B cell (primary cell): ENCODE measurements around the gene GSTM3. TPM values are rescaled to one million over a fixed set of nuclear protein-coding genes. Genes with fewer than 3 reads are reported as not detected.

ENCODE experiments used
- ATAC-seq: fragments of 200-7000 bp; cut with Tn5 transposase; one replicate; pipeline ENCODE4 v1.10.0; 2021; ENCODE audit warnings: low read depth, mild to moderate bottlenecking, moderate number of reproducible peaks, moderate library complexity
- CTCF ChIA-PET: fragments of 350-600 bp; sonication (Branson Sonifier 250); formaldehyde crosslinking; loops from one replicate; lab custom pipeline; 2021; ENCODE audit warnings: antibody characterized with exemption, inconsistent platforms; lab: Charles Lee
- POLR2A ChIA-PET: fragments of 350-600 bp; sonication (Branson Sonifier 250); formaldehyde crosslinking; loops from one replicate; lab custom pipeline; 2021; ENCODE audit warnings: antibody characterized with exemption; lab: Charles Lee
- DNase-seq: peaks from one replicate; pipeline ENCODE4 v3.0.0; 2013
- H2AFZ ChIP-seq: 2 replicates; pipeline ENCODE4 v1.6.1; 2012; ENCODE audit warnings: mild to moderate bottlenecking, low read depth, low read length; ENCODE audit not compliant: insufficient read depth, poor library complexity, severe bottlenecking
- H3K27ac ChIP-seq, 2 donors: 1 replicate in 1 of 2; 2 replicates in 1 of 2; pipeline ENCODE4 v1.5.1; 2012 to 2013; ENCODE audit warnings: low read length in 2 of 2, mild to moderate bottlenecking in 2 of 2, moderate library complexity in 1 of 2
- H3K27me3 ChIP-seq, 4 experiments: fragments of 200-600 bp in 1 of 4; sonication (generic) in 1 of 4; replicated peaks in 1 of 4; 1 replicate in 2 of 4; 2 replicates in 2 of 4; pipeline versions ENCODE4 v1.6.1 to v1.7.0; 2013 to 2016; ENCODE audit warnings: low read length in 3 of 4, mild to moderate bottlenecking in 2 of 4, mixed read lengths in 1 of 4, moderate library complexity in 1 of 4; ENCODE audit not compliant: insufficient read depth in 4 of 4, control insufficient read depth in 3 of 4; ENCODE audit errors: control extremely low read depth in 1 of 4
- H3K36me3 ChIP-seq, 2 experiments: replicated peaks in 1 of 2; 1 replicate in 1 of 2; 2 replicates in 1 of 2; pipeline versions ENCODE4 v1.6.1 to v1.7.1; 2013; ENCODE audit warnings: low read length in 1 of 2; ENCODE audit not compliant: insufficient read depth in 2 of 2, control insufficient read depth in 1 of 2; ENCODE audit errors: control extremely low read depth in 1 of 2, extremely low read depth in 1 of 2
- H3K4me1 ChIP-seq, 2 donors: fragments of 200-600 bp in 1 of 2; sonication (generic) in 1 of 2; 1 replicate in 1 of 2; 2 replicates in 1 of 2; pipeline versions ENCODE4 v1.5.1 to v1.6.1; 2013 to 2017; ENCODE audit warnings: low read length in 2 of 2; ENCODE audit not compliant: control insufficient read depth in 2 of 2, insufficient read depth in 2 of 2
- H3K4me2 ChIP-seq: replicated peaks from 2 replicates; pipeline ENCODE3; 2012; ENCODE audit warnings: mild to moderate bottlenecking, low read depth, low read length; ENCODE audit not compliant: poor library complexity, severe bottlenecking
- H3K4me3 ChIP-seq, 5 experiments: fragments of 200-600 bp in 1 of 5; sonication (generic) in 1 of 5; 1 replicate in 3 of 5; 2 replicates in 2 of 5; pipeline versions ENCODE4 v1.5.1 to v1.7.0; 2011 to 2016; ENCODE audit warnings: low read length in 4 of 5, mild to moderate bottlenecking in 4 of 5, low read depth in 2 of 5, control low read depth in 1 of 5, moderate library complexity in 1 of 5; ENCODE audit not compliant: insufficient read depth in 1 of 5; ENCODE audit errors: control extremely low read depth in 1 of 5, extremely low read depth in 1 of 5
- H3K79me2 ChIP-seq: fragments of 200-600 bp; sonication (generic); one replicate; pipeline ENCODE4 v1.6.0; 2016; ENCODE audit warnings: low read length; ENCODE audit not compliant: control insufficient read depth, insufficient read depth
- H3K9ac ChIP-seq: fragments of 200-600 bp; sonication (generic); 2 replicates; pipeline ENCODE4 v1.6.1; 2017; ENCODE audit warnings: mild to moderate bottlenecking, low read length, moderate library complexity
- H3K9me3 ChIP-seq, 3 donors: one replicate each; pipeline versions ENCODE4 v1.6.1 to v1.7.1; 2013; ENCODE audit warnings: low read length in 2 of 3; ENCODE audit not compliant: control insufficient read depth in 2 of 3, insufficient read depth in 1 of 3; ENCODE audit errors: control extremely low read depth in 1 of 3
- H4K20me1 ChIP-seq: 2 replicates; pipeline ENCODE4 v1.6.0; 2012; ENCODE audit warnings: mild to moderate bottlenecking, low read length; ENCODE audit not compliant: insufficient read depth, control insufficient read depth, poor library complexity, severe bottlenecking
- H3K27ac Mint-ChIP-seq: one replicate; pipeline ENCODE4 v1.8.0; 2021; ENCODE audit warnings: mixed read lengths
- H3K27me3 Mint-ChIP-seq: one replicate; pipeline ENCODE4 v1.8.0; 2021; ENCODE audit warnings: mixed read lengths
- H3K4me1 Mint-ChIP-seq: one replicate; pipeline ENCODE4 v1.8.0; 2021; ENCODE audit warnings: mixed read lengths
- H3K4me3 Mint-ChIP-seq: one replicate; pipeline ENCODE4 v1.8.0; 2021; ENCODE audit warnings: mixed read lengths
- H3K9me3 Mint-ChIP-seq: one replicate; pipeline ENCODE4 v1.8.0; 2022; ENCODE audit warnings: mixed read lengths; ENCODE audit not compliant: insufficient read depth
- EZH2 ChIP-seq: IDR thresholded peaks from 2 replicates; pipeline ENCODE4 v1.6.1; 2012; ENCODE audit warnings: borderline replicate concordance, low read depth, mild to moderate bottlenecking, moderate library complexity, low read length; ENCODE audit not compliant: insufficient read depth, poor library complexity, severe bottlenecking
- whole genome bisulfite sequencing: methylation state at CpG from one replicate; pipeline ENCODE4 v1.1.5; 2013; ENCODE audit warnings: missing lambda C conversion rate; ENCODE audit not compliant: insufficient coverage; 5-methylcytosine and 5-hydroxymethylcytosine counted together
- intact Hi-C: fragments of 100-400 bp; cut with micrococcal nuclease; formaldehyde crosslinking; loops from one replicate; pipeline ENCODE4 v1.10.0; 2022
- polyA plus RNA-seq: library from polyadenylated mRNA; depleted of rRNA; stranded (reverse); fragments of >200 nt; gene quantifications from 2 replicates; pipeline ENCODE4 v1.2.3, GENCODE V29; 2012
- total RNA-seq, 2 donors: library from RNA; stranded (reverse); fragments of 120-200 nt in 1 of 2; gene quantifications; 1 replicate in 1 of 2; 2 replicates in 1 of 2; pipeline versions ENCODE4 v1.2.3 to v1.2.4, GENCODE V29; 2013 to 2022
- TF ChIP-seq, protein P1 (sequence below): fragments of 200-600 bp; IDR thresholded peaks from one replicate; pipeline ENCODE4 v1.8.0; 2022; ENCODE audit warnings: antibody characterized with exemption, mild to moderate bottlenecking

The GSTM3 gene
- total and polyA plus RNA-seq, 2 donors (not counting 1 experiment from before 2014, with no cell fraction given) = 1.9 to 2.8 TPM

DNA sequence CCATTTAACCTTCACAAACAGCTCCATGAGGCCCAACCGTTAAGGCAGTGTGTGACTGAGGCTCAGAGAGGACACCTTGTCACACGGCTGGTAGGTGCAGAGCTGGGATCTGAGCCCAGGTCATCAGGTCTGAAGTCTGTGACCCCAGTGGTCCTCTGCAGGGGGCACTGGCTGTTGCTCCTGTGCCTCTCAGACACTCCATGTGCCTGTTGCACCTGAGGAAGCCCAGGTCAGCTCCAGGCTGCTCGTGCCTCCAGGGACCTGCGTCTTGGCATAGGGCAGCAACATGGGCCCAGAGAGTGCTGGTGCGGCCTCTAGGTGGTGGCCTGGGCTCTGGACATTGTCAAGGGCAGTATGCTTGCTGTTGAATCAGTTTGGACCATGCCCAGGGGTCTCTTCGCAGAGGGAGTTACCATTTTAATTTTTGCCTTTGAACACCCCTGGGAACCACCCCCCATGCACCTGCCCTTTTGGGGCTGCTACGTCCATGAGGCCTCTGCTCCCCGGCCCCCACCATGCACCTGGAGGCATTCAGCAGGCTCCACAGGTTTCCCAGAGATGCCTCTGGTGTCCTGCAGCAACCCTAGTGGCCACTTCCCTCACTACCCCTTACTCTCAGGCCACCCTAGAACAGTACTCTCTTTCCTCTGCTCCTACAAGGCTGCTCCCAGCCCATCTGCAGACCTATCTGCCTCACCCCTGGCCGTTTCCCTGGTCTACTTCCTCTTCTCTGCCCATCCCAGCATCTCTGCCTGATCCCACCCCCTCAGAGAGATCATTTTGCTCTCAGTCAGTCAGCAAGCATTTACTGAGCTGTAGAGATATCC is 48.1 kb upstream of the GSTM3 start:
- intact Hi-C loops = no loop called here
- H3K4me3 ChIP-seq = no peak overlapping the region
- Mint-ChIP-seq H3K27ac (no peak overlapping the region), H3K4me3 (no peak overlapping the region), H3K9me3 (no peaks in the 10 kb centered on the region), H3K27me3 (peaks cover 10% of the 10 kb centered on the region), H3K4me1 (peaks cover 7% of the 10 kb centered on the region)
- H3K27me3 ChIP-seq = peaks cover 0 to 16% (median 0%) of the 10 kb centered on the region in 4 experiments
- 82% methylated on average over 8 of the region's 9 CpGs for WGBS
- no peak for ATAC-seq
- H3K79me2 ChIP-seq = no peaks in the 10 kb centered on the region
- no peaks in the 10 kb centered on the region for H4K20me1 ChIP-seq
- peaks cover 7 to 9% of the 10 kb centered on the region in 2 donors for H3K4me1 ChIP-seq
- no peak overlapping the region for H3K4me2 ChIP-seq
- no peak for DNase-seq
- no peak overlapping the region for H2AFZ ChIP-seq
- no peaks in the 10 kb centered on the region for H3K36me3 ChIP-seq
- no peak for TF ChIP-seq EZH2
- TF ChIP-seq, protein P1, sequence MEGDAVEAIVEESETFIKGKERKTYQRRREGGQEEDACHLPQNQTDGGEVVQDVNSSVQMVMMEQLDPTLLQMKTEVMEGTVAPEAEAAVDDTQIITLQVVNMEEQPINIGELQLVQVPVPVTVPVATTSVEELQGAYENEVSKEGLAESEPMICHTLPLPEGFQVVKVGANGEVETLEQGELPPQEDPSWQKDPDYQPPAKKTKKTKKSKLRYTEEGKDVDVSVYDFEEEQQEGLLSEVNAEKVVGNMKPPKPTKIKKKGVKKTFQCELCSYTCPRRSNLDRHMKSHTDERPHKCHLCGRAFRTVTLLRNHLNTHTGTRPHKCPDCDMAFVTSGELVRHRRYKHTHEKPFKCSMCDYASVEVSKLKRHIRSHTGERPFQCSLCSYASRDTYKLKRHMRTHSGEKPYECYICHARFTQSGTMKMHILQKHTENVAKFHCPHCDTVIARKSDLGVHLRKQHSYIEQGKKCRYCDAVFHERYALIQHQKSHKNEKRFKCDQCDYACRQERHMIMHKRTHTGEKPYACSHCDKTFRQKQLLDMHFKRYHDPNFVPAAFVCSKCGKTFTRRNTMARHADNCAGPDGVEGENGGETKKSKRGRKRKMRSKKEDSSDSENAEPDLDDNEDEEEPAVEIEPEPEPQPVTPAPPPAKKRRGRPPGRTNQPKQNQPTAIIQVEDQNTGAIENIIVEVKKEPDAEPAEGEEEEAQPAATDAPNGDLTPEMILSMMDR = no peak
- ChIA-PET POLR2A (no interaction called here), CTCF (interaction anchor here (2.3 to 21.2 kb wide), 2 partner anchors 12 to 192 kb away, joined by 8 to 667 read pairs; partner anchors contain the start of gene AHCYL1)
- H3K27ac ChIP-seq = no peak overlapping the region
- peaks cover 0 to 2% (median 0%) of the 10 kb centered on the region in 3 donors for H3K9me3 ChIP-seq
- no peak overlapping the region for H3K9ac ChIP-seq
